Measurements from ENCODE around the gene CLIP2. TPM values are rescaled to one million over a fixed set of nuclear protein-coding genes. Genes with fewer than 3 reads are reported as not detected.
A peak's percentile ranks its signal among the peaks of the same experiment; 100 is the strongest.
"Not testable (repeated sequence)": the region's sequence is repeated elsewhere in the genome, so short reads cannot be mapped to it uniquely, and the experiment has no call there.

The CLIP2 gene
- total RNA-seq, 1 donor from 2014 or later: 39.0 TPM

DNA sequence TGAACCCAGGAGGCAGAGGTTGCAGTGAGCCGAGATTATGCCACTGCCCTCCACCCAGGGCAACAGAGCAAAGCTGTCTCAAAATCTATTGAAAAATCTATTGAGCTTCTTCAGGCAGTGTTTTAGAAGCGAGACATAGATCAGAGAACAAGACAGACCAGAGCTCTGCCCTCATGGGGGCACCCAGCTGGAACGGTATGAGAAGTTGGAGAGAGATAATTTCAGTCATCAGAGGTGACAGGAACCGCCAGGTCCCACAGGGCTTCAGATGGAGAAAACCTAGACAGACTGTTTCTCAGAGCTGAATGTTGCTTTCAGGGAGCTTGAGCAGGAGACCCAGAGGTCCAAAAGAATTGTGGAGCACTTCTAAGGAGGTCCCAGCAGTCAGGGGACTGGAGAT is 150.3 kb downstream of the CLIP2 start:
- DNase-seq: no peak

DNA sequence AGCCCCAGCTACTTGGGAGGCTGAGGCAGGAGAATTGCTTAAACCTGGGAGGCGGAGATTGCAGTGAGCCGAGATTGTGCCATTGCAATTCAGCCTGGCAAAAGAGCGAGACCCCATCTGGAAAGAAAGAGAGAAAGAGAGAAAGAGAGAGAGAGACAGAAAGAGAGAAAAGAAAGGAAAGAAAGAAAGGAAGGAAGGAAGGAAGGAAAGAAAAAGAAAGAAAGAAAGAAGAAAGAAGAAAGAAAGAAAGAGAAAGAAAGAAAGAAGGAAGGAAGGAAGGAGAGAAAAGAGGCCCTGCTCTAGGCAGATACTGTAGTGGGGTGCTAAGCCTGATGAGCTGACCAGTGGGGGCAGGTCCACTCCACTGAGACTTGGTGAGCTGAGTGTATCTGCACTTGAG is 150.9 kb downstream of the CLIP2 start:
- not testable (repeated sequence) for DNase-seq

DNA sequence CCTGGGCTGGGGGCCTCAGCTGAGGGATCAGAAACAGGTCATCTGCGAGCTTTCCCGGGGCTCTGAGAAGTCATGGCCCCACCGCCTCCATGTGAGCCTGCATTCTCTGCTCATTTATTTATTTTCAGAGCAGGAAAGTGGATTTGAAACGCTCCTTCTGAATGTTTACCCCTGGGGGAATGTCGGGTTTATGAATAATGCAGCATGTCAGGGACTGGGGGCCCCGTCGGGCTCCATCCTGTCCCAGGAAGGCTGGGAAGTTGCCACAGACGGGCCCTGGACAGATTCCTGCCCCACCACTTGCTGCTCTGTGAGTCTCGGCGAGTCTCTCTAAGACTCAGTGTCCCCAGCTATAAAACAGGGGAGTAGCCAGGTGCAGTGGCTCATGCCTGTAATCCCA is 152.6 kb downstream of the CLIP2 start:
- no peak for DNase-seq

DNA sequence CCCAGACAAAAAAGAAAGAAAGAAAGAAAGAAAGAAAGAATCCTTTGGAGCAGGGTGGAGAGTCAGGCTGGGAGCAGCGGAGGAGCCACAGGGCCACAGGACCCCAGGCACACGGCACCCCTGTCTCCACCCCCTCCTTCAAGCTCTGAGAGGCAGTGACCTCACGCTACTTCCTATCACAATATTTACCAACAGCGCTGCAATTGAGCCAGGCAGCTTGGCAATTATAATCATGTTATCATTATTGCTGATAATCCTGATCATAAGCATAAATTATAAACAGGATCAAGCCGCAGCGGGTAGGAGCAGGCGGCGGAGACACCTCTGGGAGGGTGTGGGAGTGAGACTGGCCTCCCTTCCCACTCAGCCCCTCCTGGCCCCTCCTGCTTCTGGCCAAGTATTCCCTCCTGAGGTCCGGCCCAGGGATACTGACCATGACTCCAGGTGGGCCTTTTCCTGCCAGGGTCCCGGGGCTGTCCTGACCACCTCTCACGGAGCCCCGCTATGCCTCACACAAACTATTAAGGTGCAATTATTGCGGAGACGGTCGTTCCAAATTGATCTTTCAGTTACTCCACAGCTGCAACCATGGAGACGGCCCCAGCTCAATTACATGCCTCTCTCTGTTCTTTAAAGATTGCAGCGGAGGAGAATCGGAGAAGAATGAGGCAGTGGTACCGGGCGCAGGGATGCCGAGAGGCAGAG is 154.5 kb downstream of the CLIP2 start:
- peak; percentile 65 for DNase-seq

DNA sequence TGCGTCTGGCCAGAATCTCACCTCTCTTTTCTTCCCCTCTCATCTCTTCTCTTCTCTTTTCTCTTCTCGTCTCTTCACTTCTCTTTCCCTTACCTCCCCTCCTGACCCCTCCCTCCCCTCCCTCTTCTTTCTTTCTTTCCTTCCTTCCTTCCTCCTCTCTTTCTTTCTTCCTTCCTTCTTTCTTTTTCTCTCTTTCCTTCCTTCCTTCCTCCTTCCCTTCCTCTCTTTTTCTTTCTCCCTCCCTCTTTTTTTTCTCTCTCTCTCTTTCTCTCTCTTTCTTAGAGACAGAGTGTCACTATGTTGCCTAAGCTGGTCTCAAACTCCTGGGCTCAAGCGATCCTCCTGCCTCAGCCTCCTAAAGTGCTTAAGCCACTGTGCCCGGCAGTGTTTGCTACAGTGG is 159.9 kb downstream of the CLIP2 start:
- DNase-seq: no peak

DNA sequence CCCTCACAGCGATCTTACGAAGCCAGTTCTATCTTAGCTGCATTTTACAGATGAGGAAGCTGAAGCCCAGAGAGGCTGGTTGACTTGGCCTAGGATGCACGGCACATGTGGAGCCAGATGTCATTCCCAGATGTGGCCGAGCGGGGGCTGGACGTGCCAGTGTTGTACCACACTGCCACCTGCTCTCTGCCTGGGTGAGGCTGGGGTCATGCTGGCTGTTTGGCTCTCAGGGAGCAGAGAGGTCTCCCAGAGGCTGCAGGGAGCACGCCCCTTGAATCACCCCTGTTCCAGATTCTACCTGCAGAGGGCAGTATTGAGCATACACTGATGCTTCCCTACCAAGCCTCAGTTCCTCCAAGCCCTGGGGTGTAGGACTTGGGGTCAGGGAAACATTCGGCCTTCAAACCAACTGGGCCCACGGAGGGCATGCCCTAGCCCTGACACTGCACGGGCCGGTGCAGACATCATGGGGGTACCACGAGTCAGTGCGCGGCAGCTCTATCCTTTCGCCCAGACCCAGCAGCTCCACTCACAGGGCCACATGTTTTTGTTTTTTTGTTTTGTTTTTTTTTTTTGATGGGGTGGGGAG is 160.7 kb downstream of the CLIP2 start:
- DNase-seq: peak; percentile 70

DNA sequence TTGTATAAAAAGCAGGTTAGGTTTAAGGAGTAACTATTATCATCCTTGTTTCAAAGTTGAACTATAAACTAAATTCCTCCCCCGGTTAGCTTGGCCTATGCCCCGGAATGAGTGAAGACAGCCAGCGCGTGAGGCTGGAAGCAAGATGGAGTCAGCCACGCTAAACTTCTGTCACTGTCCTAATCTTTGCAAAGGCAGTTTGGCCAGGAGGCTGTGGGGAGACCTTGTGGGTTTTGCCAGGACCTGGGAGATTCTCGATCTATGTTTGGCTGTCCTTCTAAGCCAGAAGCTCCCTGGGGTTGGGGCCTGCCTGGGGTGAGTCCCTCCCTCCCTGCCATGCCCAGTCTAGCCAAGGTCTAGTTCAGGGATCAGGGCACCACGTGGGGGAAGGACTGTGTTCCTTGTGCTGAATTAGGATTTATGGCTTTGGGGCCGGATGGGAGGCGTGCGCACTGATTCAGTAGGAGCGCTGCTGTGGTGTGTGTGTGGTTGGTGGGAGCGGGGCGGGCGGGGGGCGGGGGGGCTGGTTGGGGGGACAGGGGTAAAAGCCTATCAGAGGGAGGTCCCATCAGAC is 163.6 kb downstream of the CLIP2 start:
- no peak for DNase-seq

DNA sequence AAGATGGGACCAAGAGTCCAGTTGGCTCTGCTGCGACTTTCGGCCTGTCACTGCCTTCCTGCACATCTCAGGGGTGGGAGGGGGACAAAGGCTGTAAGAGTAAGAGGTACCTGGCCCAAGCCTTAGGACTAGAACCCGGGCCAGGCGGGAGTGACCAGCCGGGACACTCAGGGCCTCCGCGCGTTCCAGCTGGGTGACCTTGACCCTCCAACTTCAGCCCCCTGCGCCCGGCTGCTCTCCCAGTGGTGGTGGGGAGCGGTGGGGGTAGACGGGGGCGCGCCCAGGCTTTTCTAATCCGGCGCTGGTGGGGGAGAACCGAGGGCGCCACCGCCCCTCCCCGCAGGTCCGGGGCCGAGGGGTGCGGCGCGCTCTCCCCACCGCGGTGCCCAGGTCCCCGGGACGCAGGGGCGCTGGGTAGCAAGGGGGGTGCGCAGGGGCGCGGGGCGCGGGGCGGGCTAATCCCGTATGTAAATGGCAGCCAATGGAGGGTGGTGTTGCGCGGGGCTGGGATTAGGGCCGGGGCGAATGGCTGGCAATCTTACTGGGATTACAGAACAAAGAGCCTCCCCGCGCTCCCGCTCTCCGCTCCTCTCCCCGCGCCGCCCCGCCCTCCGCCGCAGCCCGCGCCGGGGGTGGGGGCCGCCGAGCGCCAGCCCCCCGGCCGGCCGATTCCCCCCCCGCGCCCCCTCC is 164.3 kb downstream of the CLIP2 start, which contains the start of gene GTF2IRD1:
Gene GTF2IRD1 (plus strand): TSS at position 585 of the 690 bp plus-strand sequence. CDS start 54,175 bp downstream, outside the sequence.
- DNase-seq: peak; percentile 92

DNA sequence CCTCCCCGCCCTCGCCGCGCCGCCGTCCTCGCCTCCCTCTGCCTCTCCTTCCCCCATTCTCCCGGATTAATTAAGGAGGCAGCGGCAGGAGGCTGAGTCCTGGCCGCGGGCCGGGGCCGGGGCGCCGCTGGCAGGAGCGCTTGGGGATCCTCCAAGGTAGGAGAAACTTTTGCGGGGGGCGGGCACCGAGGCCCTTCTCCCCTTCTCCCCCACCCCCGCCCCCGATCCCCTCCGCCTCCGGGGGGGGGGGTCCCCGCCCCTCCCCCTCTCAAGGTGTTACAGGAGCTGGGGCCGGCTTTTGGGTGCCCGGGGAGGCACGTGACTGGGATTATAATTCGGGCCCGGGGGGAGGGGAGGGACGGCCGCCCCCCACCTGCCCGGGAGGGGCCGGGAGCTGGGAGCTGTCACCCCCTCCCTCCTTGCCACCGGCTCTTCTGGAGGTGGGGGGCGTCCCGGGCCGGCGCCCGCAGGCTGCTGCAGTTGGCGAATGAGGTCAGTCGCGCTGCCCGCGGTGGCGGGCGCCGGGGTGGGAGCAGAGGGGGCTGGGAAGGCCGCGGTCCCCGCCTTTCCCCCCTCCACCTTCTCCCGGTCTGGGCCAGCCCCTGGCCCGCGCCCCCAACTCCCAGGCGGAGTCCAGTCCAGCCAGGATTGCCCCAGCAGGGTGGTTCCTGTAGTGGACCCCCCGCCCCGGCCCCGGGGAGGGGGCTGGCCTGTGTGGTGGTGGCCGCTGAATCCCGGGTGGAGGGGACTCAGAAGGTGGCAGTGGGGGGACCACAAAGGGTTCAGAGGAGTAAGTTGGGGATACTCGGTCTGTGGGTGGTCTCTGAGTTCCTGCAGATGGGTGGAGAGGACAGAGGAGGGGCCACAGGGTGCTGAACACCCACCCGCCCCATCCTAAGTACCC is 165.1 kb downstream of the CLIP2 start:
- DNase-seq: peak; percentile 65

DNA sequence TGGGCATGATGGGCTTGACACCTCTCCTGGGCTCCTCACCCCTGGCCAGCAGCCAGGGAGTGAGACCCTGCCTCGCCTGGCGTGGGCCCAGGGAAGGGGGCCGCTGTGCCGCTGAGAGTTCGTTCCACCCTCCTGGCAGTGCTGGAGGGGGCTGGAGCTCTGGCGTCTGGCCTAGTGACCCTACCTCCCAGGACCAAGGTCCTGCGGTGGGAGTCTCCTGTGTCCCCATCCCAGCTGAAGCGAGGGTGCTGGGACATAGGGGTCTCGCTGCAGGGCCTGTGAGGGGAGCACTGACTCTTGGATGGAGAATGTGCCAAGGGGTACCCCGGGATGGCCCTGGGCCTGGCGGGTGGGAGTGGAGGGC is 165.7 kb downstream of the CLIP2 start:
- peak; percentile 54 for DNase-seq

DNA sequence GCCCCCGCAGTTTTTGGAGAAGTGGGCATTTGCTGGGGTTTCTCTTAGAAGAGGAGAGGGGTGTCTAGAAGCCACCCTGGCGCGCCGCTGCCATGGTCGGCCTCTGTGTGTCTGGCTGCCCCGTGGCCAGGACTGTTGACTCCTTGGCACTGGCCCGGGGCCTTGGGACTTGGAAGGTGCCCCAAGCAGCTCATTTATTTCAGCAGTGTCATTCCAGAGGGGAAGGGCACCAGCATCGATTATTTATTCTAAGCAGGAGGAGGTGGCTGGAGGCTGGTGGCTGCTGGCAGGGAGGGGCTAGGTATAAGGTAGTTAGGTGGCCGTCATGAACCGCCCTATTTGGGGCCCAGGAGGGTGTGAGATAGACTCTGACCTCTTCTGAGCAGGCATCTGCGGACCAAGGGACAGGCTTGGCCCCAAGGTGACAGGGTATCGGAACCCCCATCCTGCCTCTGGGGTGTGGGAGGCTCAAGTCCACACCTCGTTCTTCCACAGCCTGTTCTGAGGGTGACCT is 166.1 kb downstream of the CLIP2 start:
- no peak for DNase-seq

Other genes starting within 250 kb of the CLIP2 start
- 11.3 TPM for gene LIMK1, start 205.6 kb upstream of the CLIP2 start, total RNA-seq
- 219 TPM for gene EIF4H, start 115.1 kb upstream of the CLIP2 start, total RNA-seq
- gene LAT2, start 79.4 kb upstream of the CLIP2 start, total RNA-seq: 2.9 TPM
- 17.6 TPM for gene RFC2, start 35.0 kb upstream of the CLIP2 start, total RNA-seq
- 32.6 TPM for gene GTF2IRD1, start 164.5 kb downstream of the CLIP2 start, total RNA-seq